Sciatic nerve (tissue), 2 donors: ENCODE results near the gene CHN2. TPM values are rescaled to one million over a fixed set of nuclear protein-coding genes. Genes with fewer than 3 reads are reported as not detected.

Source experiments
- ATAC-seq: fragments of 200-7000 bp; cut with Tn5 transposase; one replicate; pipeline ENCODE4 v1.9.1; 2020; ENCODE audit warnings: mild to moderate bottlenecking, moderate library complexity
- DNase-seq: peaks from one replicate; pipeline ENCODE4 v3.0.0-alpha.2; 2020; ENCODE audit warnings: low spot score
- intact Hi-C: fragments of 100-400 bp; cut with DNase I; formaldehyde crosslinking; loops from one replicate; pipeline ENCODE4 v1.14.2; 2022
- total RNA-seq: library from RNA; stranded (reverse); fragmentation: NEBNext Ultra II Directional; extraction: Animal tissue kit (Norgen Biotek cat#: 25700); gene quantifications from one replicate; pipeline ENCODE4 v1.2.1, GENCODE V29; 2021
- donor health status: DM: no; HTN: no; CAD: no.
- donor health status: DM: no; HTN: no; CAD: no.

Gene CHN2
- total RNA-seq, 1 donor from 2014 or later, result 10.9 TPM

DNA sequence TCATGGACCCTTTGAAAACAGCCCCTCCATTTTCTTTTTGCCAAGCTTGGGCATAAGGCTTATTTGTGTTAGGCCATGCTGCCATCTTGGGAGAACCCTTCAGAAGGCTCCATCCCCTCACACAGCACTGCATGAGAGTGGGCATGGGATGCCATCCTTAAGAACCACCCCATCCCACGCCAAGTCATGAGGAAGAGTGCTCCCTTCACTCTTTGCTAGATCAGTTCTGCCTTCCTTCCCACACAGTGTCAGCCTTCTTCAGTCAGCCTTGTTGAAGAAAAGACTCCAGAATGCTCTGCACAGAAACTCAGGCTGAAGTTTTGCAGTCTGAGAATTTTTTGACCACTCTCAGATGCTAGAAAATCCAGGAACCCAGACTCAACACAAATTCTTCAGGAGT is 15.5 kb upstream of the CHN2 start:
- ATAC-seq (no peak), DNase-seq (no peak)
- intact Hi-C loops, result no loop called here

- ATAC-seq (no peak), DNase-seq (no peak)
- intact Hi-C loops, result no loop called here
Observed at GRCh38 chr7:29184599-29184998, 10.0 kb upstream of the CHN2 start.

DNA sequence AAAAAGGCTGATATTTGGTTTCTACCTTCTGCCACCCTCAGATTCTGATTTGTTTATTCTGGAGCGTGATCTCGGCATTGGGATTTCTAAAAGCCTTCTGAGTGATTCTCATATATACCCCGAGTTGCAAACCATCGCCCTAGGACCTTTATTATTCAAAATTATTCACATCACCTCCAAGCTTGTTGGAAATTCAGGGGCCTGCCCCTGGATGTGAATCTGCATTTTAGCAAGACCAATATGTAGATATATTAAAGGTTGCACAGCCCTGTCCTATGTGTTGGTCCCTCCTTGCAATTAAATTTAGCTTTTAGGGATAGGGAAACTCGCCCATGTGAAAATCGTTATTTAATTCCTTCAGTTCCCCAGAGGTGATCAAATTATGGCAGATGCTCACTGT is 9.0 kb upstream of the CHN2 start:
- intact Hi-C loops, result no loop called here
- ATAC-seq, result no peak

GRCh38 chr7:29189743-29190201 is 4.8 kb upstream of the CHN2 start:
- DNase-seq (peak; percentile 73), ATAC-seq (peak; percentile 76)
- intact Hi-C loops, result no loop called here

More for the DNA sequence above, 9.0 kb upstream of the CHN2 start:
- no peak for DNase-seq

DNA sequence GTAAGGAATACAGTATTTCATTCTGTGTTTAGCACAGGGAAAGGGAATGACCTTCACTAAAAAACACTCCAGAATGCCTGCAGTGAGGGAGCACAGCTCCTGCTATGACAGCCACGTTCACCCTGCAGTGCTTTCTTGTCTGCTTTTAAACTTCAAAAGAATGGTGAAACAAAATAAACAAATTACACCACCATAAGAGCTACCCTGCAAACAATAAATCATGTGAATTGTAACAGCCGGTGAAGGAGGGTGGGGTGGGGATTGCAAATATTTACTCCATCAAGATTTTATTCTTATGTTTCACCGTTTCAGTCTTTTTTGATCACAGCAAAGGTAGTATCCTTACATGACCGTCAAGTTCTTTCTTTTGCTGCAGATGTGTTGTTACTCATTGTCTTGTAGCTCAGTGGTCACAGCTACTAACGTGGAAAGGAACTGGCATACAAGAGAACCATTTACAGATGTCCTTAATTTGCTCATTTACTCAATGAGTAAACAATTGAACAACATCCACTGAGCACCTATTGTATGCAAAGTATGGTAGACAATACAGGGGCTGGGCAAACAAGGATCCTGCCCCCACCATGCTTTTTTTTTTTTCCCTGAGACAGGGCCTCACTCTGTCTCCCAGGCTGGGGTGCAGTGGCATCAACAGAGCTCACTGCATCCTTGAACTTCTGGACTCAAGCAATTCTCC is 4.1 kb upstream of the CHN2 start:
- no peak for ATAC-seq
- DNase-seq, result no peak

GRCh38 chr7:29192323-29192722 is 2.3 kb upstream of the CHN2 start:
- ATAC-seq (no peak), DNase-seq (no peak)
- intact Hi-C loops, result no loop called here

More for the DNA sequence above, 4.1 kb upstream of the CHN2 start:
- intact Hi-C loops, result no loop called here

- ATAC-seq (no peak), DNase-seq (no peak)
- intact Hi-C loops, result no loop called here
Observed at GRCh38 chr7:29192811-29193210, 1.8 kb upstream of the CHN2 start.

DNA sequence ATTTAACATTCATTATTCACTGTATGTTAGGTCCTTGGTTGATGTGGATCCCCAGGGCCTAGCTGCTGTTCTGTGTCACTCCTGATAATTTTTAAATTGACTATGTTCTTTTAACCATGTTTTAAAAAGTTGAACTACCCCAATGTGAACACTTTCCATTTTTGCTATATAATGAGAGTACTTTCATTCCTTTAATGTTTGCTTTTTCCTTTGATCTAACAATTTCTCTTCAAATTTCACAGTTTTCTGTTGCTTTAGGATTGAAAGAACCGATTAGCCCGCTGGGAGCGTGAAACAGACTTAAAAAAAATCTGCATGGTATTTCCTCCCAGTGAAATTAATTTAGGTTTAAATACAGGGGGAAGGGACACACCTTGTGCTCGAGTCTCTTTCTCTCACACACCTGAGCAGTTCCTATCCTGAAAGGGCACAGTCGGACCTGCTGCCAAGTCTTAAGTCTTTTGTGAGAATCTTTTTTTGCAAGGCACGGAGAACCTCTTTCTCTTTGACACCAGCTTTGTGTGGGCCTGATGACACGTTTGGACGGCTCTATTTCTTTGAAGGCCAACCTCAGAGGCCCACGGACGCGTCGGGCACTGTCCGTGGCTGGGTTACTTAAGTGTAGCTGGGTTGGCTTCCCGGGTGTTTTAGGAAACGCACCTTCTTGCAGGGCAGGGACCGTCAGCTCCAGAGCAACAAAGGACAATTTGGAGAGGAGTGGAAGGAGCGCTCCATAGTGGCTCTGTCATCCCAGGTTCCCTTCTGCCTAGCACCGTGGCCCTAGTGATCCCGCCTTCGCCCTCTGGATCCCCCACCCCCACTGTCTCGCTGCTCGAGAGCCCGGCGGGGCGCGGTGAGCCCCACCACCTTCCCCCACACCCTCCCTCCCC is 1.0 kb upstream of the CHN2 start:
- intact Hi-C loops, result no loop called here
- DNase-seq, result no peak
- ATAC-seq, result no peak

DNA sequence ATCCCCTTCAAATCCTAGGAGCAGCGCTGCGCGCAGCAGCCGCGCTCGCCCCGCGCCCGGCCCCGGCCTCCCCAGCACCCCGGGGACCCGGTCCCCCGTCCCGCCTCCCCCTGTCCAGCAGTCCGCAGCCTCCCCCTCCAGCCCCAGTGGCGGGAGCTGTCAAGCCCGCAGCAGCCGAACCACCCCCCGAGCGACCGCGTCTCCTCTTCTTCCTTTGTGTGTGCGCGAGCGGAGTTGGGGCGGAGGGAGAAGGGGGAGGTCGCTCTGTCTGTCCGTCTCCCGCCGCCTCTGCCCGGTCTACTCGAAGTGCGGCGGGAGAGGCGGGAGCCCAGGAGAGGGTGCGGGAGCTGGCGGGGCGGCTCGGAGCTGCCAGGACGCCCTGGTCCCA is 375 bp upstream of the CHN2 start:
- intact Hi-C loops, result no loop called here
- ATAC-seq (no peak), DNase-seq (no peak)

DNA sequence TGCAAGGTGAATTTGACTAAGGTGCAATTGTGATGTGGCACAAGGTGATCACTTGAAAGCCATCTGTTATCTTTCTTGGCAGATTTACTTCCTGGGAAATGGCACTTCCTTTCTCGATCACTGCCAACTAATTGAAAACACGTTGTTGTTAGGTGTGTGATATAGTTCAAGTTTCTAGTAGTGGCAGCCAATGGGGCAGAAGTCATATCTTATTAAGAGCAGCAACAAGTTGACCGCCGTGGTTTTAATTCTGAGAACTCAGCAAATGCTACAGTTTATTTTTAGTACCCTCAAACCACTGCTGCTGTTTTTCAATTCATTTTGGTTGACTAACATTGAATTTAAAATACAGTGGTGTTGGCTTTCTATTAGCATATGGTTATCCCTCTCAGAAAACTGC is 1.6 kb downstream of the CHN2 start:
- no peak for ATAC-seq
- intact Hi-C loops, result no loop called here

GRCh38 chr7:29196971-29197595 is 2.5 kb downstream of the CHN2 start:
- no peak for ATAC-seq
- intact Hi-C loops, result no loop called here
- no peak for DNase-seq

More for the DNA sequence above, 1.6 kb downstream of the CHN2 start:
- DNase-seq, result no peak

- no peak for ATAC-seq
- no peak for DNase-seq
- intact Hi-C loops, result no loop called here
Observed at GRCh38 chr7:29197916-29198315, 3.3 kb downstream of the CHN2 start.

- no peak for DNase-seq
- no peak for ATAC-seq
- intact Hi-C loops, result no loop called here
Observed at GRCh38 chr7:29199776-29200175, 5.2 kb downstream of the CHN2 start.

- DNase-seq, result no peak
- intact Hi-C loops, result no loop called here
- peak; percentile 58 for ATAC-seq
Observed at GRCh38 chr7:29202651-29203069, 8.1 kb downstream of the CHN2 start.

GRCh38 chr7:29204491-29205272 is 10.1 kb downstream of the CHN2 start:
- intact Hi-C loops, result no loop called here
- ATAC-seq, result no peak
- DNase-seq, result no peak

DNA sequence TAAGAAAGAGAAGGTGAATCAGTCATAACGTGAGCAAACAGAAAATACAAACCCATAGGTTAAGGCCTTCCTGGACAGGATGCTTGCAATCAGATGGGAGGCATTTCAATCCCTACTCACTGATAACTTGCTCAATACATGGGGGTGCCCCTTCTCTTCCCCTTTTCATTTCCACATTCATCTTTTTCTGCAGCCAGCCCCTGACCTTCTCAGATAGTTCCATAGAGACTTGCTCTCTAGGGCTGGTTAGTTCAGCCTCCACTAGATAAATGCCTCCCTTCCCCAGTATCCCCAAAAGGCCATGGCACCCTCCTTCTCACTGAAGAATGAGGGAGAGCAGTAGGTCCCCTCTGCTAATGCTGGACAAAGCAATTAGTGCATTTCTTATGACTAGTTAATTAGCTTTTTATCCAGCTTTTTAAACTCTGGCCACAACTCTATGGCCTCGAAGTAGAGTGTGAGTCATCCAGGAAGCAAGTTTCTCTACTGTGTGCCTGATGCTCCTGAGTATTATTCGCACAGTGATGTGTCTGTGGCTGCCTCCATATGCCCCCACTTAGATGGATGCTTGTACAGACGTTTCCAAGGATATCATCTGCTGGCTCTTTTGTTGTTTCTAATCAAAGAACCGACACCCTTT is 12.7 kb downstream of the CHN2 start:
- DNase-seq (no peak), ATAC-seq (no peak)
- intact Hi-C loops, result no loop called here

DNA sequence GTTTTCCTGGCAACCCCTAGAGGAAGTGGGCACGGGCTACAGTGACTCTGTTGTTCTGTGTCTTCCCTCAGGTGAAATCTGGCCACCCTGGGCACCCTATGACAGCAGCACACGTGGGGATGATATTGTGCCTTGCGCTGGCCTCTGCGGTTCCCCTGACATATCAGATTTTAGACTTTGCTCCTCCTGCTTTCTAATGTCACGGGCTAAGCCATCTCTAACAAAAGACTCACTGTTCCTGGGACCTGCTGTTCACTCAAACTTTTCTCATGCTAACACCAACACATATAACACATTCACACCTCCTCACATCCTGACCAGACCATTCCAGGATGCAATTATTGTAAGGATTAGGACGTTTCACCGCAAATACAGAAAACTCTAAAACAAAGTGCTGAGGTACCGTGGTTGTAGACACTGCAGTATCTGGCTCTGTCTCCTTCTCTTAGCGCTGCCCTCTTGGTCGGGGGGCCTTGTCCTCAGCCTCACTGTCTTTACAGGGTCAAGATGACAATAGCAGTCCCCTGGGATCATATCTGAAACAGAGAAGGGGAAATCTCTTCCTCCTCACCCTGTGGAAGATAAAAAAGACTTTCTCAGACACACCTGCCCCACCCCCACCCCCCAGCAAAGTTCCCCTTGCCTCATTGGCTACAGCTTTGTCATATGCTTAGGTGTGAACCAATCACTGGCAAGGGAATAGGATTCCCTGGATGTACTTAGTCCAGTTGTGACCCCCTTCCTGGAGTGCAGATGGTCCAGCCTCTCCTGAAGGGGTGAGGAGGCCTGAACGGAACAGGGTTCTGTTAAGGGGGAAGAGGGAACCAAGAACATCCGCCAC is 14.1 kb downstream of the CHN2 start:
- DNase-seq, result no peak
- ATAC-seq, result no peak
- intact Hi-C loops, result no loop called here

- no peak for ATAC-seq
- no peak for DNase-seq
- intact Hi-C loops, result no loop called here
Observed at GRCh38 chr7:29209745-29210144, 15.2 kb downstream of the CHN2 start.
